HepG2 (cell line): ENCODE measurements around the gene ASXL1. TPM values are rescaled to one million over a fixed set of nuclear protein-coding genes. Genes with fewer than 3 reads are reported as not detected.

Experiments used
- ARHGAP35 ChIP-seq: sonication (generic); formaldehyde crosslinking; IDR thresholded peaks from 2 replicates; pipeline ENCODE4 v1.9.0; 2022; ENCODE audit warnings: mild to moderate bottlenecking, inconsistent platforms, moderate library complexity, missing genetic modification reagents, borderline replicate concordance
- ASH2L ChIP-seq: fragments of 300-600, 200-600 bp; sonication (generic); IDR thresholded peaks from 2 replicates; pipeline ENCODE4 v1.7.0; 2017; ENCODE audit warnings: low read depth, mild to moderate bottlenecking, moderate library complexity, mixed read lengths, low read length; ENCODE audit not compliant: insufficient read length
- CHD4 ChIP-seq: fragments of 200-600 bp; sonication (generic); IDR thresholded peaks from 2 replicates; pipeline ENCODE4 v1.7.0; 2017; ENCODE audit warnings: mild to moderate bottlenecking, low read length, borderline replicate concordance
- FOXO4 ChIP-seq: sonication (generic); formaldehyde crosslinking; conservative IDR thresholded peaks from 2 replicates; pipeline ENCODE4 v1.8.1; 2023; ENCODE audit warnings: missing genetic modification reagents
- GTF3A ChIP-seq: sonication (generic); formaldehyde crosslinking; conservative IDR thresholded peaks from 2 replicates; pipeline ENCODE4 v1.4.0; 2020; ENCODE audit warnings: mild to moderate bottlenecking, missing genetic modification reagents
- HMGXB3 ChIP-seq: sonication (generic); formaldehyde crosslinking; IDR thresholded peaks from 2 replicates; pipeline ENCODE4 v1.4.0; 2020; ENCODE audit warnings: missing genetic modification reagents, borderline replicate concordance
- JDP2 ChIP-seq: sonication (generic); formaldehyde crosslinking; IDR thresholded peaks from 2 replicates; pipeline ENCODE4 v1.8.1; 2022; ENCODE audit warnings: missing genetic modification reagents, borderline replicate concordance
- JUNB ChIP-seq: sonication (generic); formaldehyde crosslinking; IDR thresholded peaks from 2 replicates; pipeline ENCODE4 v1.8.0; 2022; ENCODE audit warnings: missing genetic modification reagents, mild to moderate bottlenecking, borderline replicate concordance
- KAT7 ChIP-seq: IDR thresholded peaks from 2 replicates; pipeline ENCODE4 v1.6.1; 2018; ENCODE audit warnings: borderline replicate concordance, missing compliant biosample characterization
- POLR2AphosphoS2 ChIP-seq: IDR thresholded peaks from 2 replicates; pipeline ENCODE4 v1.6.1; 2011; ENCODE audit warnings: low read depth, low read length, improper control_type of control experiment
- ZBTB38 ChIP-seq: sonication (generic); formaldehyde crosslinking; IDR thresholded peaks from 2 replicates; pipeline ENCODE4 v1.5.1; 2020; ENCODE audit warnings: mild to moderate bottlenecking, missing genetic modification reagents
- ZFY ChIP-seq: sonication (generic); formaldehyde crosslinking; IDR thresholded peaks from 2 replicates; pipeline ENCODE4 v1.4.0; 2020; ENCODE audit warnings: missing genetic modification reagents
- ZNF256 ChIP-seq: sonication (generic); formaldehyde crosslinking; conservative IDR thresholded peaks from 2 replicates; pipeline ENCODE4 v1.4.0; 2020; ENCODE audit warnings: missing genetic modification reagents
- ZNF430 ChIP-seq: sonication (generic); formaldehyde crosslinking; IDR thresholded peaks from 2 replicates; pipeline ENCODE4 v1.9.0; 2021; ENCODE audit warnings: mild to moderate bottlenecking, missing genetic modification reagents
- ZNF572 ChIP-seq: sonication (generic); formaldehyde crosslinking; IDR thresholded peaks from 2 replicates; pipeline ENCODE4 v1.5.1; 2020; ENCODE audit warnings: mild to moderate bottlenecking, missing genetic modification reagents
- ZNF598 ChIP-seq: sonication (generic); formaldehyde crosslinking; IDR thresholded peaks from 2 replicates; pipeline ENCODE4 v1.5.1; 2020; ENCODE audit warnings: mild to moderate bottlenecking, missing genetic modification reagents, borderline replicate concordance
- ZNF770 ChIP-seq: sonication (generic); formaldehyde crosslinking; IDR thresholded peaks from 2 replicates; pipeline ENCODE4 v1.5.0; 2020; ENCODE audit warnings: mild to moderate bottlenecking, missing genetic modification reagents
- ZSCAN22 ChIP-seq: sonication (generic); formaldehyde crosslinking; IDR thresholded peaks from 2 replicates; pipeline ENCODE4 v1.4.0; 2020; ENCODE audit warnings: mild to moderate bottlenecking, missing genetic modification reagents
- ZSCAN5A ChIP-seq: sonication (generic); formaldehyde crosslinking; IDR thresholded peaks from 2 replicates; pipeline ENCODE4 v1.8.0; 2022; ENCODE audit warnings: mild to moderate bottlenecking, missing genetic modification reagents, borderline replicate concordance
- polyA plus RNA-seq, 8 experiments: library from polyadenylated mRNA; depleted of rRNA in 3 of 8; stranded (reverse) in 7 of 8; unstranded in 1 of 8; fragments of >200 nt; fragmentation: Illumina TruSeq in 4 of 8; extraction: Trizol in 4 of 8; gene quantifications; 2 replicates each; pipeline versions ENCODE4 v1.2.1 to v1.2.3, GENCODE V29; 2011 to 2016; ENCODE audit warnings: low read depth in 4 of 8, missing spikeins in 1 of 8, mixed read lengths in 1 of 8; ENCODE audit not compliant: insufficient read depth in 1 of 8
- total RNA-seq, 5 experiments: library from RNA; depleted of rRNA; stranded (reverse); fragments of >200 nt; fragmentation: Illumina TruSeq; extraction: Trizol; gene quantifications; 2 replicates each; pipeline ENCODE4 v1.2.3, GENCODE V29; 2016; ENCODE audit warnings: low read depth in 1 of 5

The ASXL1 gene
- total and polyA plus RNA-seq, 2 of the 13 experiments (the other 11 are each of a cell fraction or from before 2014, with no cell fraction given) = 62.1 to 74.8 TPM

- TF ChIP-seq ZSCAN5A = no peak
- peak; percentile 97 for TF ChIP-seq CHD4
- TF ChIP-seq ZBTB38 (CRISPR knock-in tag) = no peak; the same call in none of the 2 replicates
- TF ChIP-seq POLR2AphosphoS2 = no peak
- TF ChIP-seq ZNF256 (CRISPR knock-in tag) = 0 out of 2 replicates have a peak, but pooled peaks have one; percentile 41
- TF ChIP-seq JDP2 (CRISPR knock-in tag) = peak; percentile 51; the same call in 1 of the 2 replicates
- peak; percentile 55; the same call in 1 of the 2 replicates for TF ChIP-seq ZNF572
- peak; percentile 77; the same call in 1 of the 2 replicates for TF ChIP-seq ZNF598
- TF ChIP-seq HMGXB3 (CRISPR knock-in tag) = no peak
- TF ChIP-seq ASH2L = peak; percentile 83
- TF ChIP-seq ZFY (CRISPR knock-in tag) = peak; percentile 59; the same call in 1 of the 2 replicates
- TF ChIP-seq FOXO4 (CRISPR knock-in tag) = no peak
- TF ChIP-seq ZNF430 (CRISPR knock-in tag) = peak; percentile 31; the same call in 1 of the 2 replicates
- TF ChIP-seq KAT7 = peak; percentile 48; the same call in 1 of the 2 replicates
- peak; percentile 94 for TF ChIP-seq ZNF770
- no peak for TF ChIP-seq ZSCAN22
- TF ChIP-seq JUNB (CRISPR knock-in tag) = no peak
- TF ChIP-seq GTF3A = peak; percentile 25; the same call in 1 of the 2 replicates
- TF ChIP-seq ARHGAP35 (CRISPR knock-in tag) = peak; percentile 53; the same call in 1 of the 2 replicates
These were observed 115.3 kb downstream of the ASXL1 start (continued) for GRCh38 chr20:32473231-32474008.
